Cerebellar nuclear complex (tissue), 1 donor: ENCODE data around the gene FAM219B.
A peak's percentile ranks its signal among the peaks of the same experiment; 100 is the strongest.
"Not testable (repeated sequence)": the region's sequence is repeated elsewhere in the genome, so short reads cannot be mapped to it uniquely, and the experiment has no call there.

Source experiments
- DNase-seq, 2 experiments: peaks; one replicate each; lab custom pipeline; 2025; lab: John Stamatoyannopoulos, UW

FAM219B gene, protein sequence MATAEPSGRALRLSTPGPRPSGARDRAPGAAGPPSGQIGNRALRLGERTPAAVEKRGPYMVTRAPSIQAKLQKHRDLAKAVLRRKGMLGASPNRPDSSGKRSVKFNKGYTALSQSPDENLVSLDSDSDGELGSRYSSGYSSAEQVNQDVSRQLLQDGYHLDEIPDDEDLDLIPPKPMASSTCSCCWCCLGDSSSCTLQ

DNA sequence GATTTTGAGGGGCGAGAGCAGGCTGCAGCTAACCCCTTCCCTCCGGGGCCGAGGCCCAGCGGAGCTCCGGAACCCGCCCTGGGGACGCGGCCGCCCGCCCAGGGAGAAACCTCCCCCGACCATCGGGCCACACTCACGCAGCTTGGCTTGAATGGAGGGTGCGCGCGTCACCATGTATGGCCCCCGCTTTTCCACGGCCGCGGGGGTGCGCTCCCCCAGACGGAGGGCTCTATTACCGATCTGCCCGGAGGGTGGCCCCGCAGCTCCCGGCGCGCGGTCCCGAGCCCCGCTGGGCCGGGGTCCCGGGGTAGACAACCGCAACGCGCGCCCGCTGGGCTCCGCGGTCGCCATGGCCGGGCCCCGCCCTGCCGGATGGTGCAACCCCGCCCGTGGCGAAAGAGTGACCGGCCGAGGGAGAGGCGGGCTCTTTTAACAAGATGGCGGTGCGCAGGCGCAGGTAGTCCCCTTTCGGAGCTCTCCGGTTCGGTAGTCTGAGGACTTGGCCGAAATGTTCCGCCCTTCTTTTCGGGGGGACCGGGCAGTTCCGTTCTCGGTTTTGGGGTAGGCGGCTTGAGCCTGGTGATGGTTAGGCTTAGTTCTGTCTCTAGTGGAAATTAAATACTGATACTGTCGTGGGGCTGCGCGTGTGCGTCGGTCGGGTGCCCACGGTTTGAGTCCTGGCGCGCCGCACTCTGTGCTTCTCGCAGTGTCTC is at the start of gene FAM219B:
FAM219B (minus strand) TSS at position 402 of the 713 bp plus-strand sequence; CDS start at position 351, 51 bp downstream.
- DNase-seq: peak; percentile 38 to 84

DNA sequence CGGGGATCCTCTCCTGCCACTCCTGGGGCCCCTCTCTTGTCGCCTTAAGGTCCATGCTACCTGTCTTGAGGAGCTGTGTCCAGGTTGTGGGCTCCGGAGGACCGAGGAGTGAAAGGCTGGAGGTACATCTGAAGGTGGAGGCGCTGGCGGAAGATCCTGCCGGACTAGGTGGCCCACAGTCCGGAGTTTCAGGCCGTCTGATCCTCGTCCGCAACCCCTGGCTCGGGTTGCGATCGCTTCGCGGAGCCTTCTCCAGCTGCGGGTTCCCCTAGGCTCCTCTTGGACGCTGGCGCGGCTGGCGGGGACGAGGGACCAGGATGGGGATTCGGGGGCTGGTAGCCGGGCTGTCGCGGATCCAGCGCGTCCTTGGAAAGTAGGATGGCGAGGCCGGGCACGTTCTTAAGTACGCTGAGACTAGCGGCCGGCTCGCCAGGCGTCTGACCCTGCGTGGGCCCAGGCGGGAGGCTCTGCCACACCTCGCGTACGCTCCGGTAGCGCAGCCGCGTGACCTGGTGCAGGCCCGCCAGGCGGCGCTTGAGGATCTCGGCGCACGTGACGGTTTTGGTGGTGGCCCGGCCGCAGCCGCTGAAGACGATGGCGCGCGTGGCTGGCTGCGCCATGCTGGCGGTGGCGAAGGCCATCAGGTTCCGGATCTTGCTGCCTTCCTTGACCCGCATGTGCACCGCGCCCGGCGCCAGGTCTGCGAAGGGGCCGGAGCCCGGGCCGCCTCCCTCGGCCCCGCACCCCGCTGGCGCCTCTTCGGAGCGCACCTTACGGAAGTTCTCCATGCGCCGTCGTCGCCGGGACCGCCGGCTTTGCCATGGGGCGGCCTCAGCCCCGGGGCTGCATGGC is 49.4 kb upstream of the FAM219B start:
- DNase-seq: no peak

DNA sequence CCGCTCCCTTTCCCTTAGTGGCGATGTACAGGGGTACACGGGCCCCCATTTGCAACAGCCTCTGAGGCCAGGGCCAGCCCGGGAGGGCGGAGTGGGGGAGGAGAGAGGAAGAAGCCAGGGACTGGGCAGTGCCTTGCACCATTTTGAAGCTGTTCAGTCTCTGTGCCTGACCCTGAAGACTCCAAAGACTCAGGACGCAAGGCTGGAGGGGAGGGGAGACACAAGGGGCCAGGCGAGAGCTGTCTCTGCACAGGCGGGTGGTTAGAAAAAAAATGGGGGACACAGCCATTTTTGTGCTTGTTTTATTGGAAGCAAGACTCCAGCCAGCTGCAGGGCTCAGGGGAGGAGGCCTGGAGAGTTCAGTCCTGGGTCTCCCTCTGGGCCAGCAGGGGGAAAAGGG is 48.4 kb upstream of the FAM219B start:
- no peak for DNase-seq

DNA sequence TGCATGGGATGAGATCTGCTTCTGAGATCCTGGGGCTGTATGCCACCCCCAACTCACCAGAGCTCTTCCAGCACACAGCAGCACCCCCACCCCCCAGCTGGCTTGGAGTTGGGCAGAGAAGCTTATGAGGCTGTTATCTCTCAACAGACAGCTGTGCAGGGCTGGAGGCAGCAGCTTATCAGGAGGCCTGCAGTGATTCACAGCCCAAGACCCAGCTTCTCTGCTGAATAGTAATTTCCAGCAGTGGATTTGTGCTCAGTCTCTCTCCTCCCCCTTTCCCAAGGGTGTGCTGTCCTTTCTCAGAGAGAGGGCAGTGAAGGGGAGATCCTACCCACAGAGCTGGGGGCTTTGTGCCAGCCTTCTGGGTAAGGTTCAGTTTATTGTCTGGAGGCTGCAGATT is 47.9 kb upstream of the FAM219B start:
- no peak for DNase-seq

DNA sequence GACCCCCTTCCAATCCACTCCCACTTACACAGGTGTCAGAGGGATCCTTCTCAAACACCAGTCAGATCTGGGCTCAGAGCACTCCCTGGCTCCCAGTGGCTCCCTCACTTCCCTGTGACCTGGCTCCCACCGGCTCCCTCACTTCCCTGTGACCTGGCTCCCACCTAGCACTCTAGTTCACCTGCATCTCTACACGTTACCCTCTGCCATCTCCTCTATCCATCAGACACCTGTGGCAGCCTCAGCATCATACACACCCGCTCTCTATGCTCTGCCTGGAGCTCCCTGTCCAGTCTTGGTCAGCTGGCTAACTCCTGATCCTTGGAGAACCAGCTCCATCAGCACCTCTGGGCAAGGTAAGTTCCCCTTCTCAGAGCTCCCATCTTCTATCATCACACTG is 44.4 kb upstream of the FAM219B start:
- no peak for DNase-seq

DNA sequence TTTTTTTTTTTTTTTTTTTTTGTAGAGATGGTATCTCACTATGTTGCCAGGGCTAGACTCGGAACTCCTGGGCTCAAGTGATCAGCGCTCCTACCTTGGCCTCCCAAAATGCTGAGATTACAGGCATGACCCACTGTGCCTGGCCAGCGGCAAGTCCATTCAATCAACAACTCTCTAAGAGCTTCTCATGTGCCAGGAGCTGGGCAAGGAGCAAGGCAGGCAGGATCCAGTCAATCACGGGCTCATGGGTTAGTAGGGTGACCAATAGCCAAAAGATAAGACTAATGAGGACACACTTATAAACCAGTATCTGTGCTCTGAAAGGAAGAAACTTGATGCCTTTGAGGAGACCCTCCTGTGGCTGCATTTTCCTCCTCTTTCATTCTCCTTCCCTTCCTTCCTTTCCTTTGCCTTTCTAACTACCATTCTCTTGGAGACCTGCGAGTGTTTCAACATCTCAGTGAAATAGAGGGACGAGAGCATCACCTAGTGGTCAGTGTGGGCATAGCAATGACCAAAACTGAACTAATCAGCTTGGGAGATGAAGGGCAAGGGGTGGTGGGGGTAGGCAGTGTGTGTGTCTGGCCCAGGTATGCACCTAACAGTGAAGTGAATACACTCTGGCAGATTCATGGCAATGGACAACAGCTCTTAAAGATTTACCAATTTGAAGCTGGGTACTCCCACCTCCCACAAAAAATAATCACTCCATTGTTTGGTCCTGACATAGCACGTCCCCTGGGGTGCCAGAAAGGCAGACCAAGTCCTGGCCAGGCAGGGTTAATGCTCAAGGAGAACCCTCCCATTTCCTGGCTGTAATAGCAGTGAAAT is 43.6 kb upstream of the FAM219B start:
- DNase-seq: peak in 1 of 2 experiments; percentile 50

DNA sequence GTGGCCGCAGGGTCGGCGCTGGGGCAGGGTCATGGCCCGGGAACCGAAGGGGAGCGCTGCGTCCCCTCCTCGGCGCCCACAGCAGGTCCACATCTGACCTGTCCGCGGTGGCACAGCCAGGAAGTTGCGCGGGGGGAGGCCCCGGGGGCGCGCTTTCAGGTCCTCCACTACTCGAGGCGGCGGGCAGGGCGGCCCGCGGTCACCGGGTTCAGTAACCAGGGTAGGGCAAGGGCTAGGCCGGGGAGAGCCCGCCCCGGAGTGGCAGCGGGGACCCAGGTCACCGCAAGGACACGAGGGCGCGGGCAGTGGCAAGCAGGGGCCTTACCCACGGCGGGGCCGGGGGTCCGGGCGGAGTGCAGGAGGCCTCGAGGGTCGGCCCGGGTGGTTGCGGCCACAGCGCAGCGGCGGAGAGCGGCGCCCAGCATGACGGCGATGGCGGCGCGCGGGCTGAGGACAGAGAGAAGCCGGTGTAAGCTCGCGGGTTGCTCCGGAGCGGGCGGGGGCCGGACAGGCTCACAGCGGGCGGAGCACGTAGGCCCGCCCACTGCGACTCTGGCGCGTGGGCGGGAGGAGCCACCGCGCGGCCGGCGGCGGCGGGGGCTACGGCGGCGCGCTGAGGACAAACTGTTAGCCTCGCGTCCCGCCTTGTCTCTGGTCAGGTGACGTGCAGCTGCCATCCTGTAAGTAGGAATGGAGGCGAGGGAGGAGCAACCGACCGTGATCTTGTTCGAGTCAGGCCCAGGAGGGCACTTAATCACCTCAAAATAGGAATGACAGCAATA is 31.1 kb upstream of the FAM219B start, which contains the start of gene COX5A:
COX5A (minus strand) TSS at position 484 of the 782 bp plus-strand sequence; CDS start at position 425, 59 bp downstream.
- DNase-seq: peak; percentile 15 to 80

DNA sequence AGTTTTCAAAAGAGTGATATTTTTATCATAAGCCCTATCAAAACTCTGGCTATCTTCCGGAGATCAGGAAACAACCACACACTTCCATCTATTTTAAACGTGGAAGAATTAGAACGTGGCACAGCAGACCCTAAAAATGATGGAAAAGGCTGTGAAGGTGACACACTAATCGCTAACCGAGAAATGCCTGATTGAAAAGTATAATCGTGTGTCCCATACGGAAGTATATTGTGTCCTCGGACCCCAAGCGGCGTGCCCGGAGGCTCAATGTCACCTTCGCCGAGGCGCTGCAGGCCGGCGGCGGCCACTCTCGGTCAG is 30.6 kb upstream of the FAM219B start:
- DNase-seq: no peak

DNA sequence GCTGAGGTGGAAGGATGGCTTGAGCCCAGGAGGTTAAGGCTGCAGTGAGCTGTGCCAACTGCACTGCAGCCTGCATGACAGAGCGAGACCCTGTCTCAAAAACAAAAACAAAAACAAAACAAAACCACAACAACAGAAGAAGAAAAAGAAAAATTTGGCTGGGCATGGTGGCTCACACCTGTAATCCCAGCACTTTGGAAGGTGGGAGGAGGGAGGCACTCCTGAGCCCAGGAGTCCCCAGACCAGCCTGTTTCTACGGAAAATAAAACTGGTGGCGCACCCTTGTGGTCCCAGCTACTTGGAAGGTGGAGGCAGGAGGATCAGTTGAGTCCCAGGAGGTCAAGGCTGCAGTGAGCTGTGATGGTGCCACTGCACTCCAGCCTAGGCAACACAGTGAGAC is 28.5 kb upstream of the FAM219B start:
- DNase-seq: not testable (repeated sequence)

DNA sequence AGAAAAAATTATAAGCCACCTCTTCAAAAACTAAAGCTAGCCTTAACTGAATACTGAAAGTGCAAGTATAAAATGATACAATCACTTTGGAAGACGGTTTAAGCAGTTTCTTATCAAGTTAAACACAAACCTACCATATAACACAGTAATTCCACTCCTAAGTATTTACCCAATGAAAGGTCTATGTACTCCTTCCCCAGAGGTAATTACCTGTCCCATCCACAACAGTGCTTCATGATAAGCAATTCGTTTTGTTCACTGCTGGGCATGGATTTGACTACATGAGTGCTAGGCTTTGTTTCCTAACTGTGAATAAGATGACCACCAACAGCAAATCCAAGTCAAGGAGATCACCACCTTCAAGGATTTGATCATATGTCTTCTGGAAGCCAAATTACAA is 26.9 kb upstream of the FAM219B start:
- DNase-seq: no peak

DNA sequence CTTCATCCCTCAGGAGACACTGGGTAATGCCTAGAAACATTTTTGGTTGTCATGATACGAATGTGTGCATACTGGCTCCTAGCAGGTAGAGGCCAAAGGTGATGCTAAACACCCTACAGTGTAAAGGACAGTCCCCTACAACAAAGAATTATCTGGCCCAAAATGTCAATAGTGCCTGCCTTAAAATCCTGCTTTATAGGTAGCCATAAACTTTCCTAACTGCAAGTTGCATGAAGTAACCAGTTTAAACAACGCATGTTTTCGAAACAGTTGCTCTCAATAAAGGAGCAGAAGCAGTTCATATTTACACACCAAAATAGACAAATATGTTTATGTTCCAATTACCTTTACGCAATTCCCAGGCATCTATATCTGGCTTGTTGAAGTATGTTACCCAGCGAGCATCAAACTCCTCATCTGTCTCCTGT is 22.1 kb upstream of the FAM219B start:
- DNase-seq: no peak

DNA sequence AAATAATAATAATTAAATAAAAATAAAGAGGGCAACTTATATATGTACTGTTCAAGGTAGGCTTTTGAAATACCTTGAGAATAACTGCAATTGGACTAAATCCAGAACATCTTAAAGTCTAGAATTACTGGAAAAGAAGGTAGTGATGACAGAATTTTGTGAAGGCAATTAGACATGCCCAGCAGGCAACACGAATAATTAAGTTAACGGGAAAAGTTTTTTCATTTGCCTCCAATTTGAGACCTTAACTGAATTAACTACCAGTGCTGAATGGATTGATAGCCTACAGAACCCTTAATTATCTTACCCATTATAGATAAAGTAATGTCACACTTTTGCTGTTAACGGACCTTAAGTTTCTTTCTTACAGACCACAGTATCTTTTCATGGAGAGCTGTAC is 17.9 kb upstream of the FAM219B start:
- DNase-seq: no peak

DNA sequence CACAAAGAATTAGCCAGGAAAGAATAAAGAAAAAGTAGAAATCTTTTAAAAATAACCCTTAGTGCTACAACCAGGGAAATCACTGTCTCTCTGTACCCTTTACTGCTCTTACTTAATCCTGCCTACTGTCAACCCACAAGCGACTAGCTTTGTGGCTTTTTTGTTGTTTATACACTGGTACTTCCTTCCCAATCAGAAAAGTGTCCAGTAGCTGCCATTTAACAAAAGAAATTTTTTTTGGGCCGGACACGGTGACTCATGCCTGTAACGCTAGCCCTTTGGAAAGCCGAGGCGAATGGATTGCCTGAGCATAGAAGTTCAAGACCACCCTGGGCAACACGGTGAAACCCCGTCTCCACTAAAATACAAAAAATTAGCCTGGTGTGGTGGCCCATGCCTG is 13.8 kb upstream of the FAM219B start:
- no peak for DNase-seq

DNA sequence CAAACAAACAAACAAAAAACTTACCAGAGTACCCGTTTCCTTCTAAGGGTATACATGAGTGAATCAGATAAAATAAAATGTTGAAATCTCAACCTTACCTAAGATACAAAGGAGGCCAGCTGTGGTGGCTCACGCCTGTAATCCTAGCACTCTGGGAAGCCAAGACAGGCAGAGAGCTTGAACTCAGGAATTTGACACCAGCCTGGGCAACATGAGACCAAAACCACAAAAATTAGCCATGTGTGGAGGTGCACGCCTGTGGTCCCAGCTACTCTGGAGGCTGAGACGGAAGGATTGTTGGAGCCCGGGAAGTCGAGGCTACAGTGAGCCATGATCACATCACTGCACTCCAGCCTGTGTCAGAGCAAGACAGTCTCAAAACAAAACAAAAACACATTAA is 11.0 kb upstream of the FAM219B start:
- no peak for DNase-seq

DNA sequence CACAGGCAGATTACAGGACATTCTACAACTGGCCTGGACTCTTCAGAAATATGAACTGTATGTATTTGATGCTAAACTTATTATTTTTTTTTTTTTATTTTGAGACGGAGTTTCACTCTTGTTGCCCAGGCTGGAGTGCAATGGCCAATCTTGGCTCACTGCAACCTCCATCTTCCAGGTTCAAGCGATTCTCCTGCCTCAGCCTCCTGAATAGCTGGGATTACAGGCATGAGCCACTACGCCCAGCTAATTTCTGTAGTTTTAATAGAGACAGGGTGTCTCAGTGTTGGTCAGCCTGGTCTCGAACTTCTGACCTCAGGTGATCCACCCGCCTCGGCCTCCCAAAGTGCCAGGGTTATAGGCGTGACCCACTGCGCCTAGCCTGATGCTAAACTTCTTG is 7.1 kb upstream of the FAM219B start:
- DNase-seq: not testable (repeated sequence)

DNA sequence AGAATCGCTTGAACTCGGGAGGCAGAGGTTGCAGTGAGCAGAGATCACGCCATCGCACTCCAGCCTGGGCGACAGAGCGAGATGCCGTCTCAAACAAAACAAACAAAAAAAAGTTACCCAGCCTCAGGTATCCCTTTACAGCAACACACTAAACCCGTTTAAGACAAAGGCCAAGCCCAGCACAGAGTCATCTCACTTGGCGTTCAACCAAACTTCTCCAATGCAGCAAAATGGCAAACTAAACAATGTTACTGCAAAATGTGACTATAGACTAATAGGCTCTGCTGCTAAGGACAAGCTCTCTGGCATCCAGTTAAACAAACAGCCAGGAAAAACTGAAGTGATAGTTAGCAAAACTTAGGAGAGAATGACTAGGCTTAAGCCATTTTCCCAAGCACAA is 6.4 kb upstream of the FAM219B start:
- DNase-seq: no peak

DNA sequence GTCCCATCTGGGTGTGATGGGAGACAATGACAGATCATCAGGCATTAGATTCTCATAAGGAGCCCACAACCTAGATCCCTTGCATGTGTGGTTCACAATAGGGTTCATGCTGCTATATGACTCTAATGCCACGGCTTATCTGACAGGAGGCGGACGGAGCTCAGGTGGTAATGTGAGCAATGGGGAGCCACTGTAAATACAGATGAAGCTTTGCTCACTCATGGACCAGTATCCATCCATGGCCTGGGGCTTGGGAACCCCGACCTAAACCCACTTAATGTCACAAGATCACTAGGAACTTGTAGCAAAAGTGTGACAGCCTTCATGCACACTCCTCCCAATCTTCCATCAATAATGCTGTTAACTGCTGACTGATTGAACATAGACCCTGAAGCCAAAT is 2.0 kb upstream of the FAM219B start:
- no peak for DNase-seq

DNA sequence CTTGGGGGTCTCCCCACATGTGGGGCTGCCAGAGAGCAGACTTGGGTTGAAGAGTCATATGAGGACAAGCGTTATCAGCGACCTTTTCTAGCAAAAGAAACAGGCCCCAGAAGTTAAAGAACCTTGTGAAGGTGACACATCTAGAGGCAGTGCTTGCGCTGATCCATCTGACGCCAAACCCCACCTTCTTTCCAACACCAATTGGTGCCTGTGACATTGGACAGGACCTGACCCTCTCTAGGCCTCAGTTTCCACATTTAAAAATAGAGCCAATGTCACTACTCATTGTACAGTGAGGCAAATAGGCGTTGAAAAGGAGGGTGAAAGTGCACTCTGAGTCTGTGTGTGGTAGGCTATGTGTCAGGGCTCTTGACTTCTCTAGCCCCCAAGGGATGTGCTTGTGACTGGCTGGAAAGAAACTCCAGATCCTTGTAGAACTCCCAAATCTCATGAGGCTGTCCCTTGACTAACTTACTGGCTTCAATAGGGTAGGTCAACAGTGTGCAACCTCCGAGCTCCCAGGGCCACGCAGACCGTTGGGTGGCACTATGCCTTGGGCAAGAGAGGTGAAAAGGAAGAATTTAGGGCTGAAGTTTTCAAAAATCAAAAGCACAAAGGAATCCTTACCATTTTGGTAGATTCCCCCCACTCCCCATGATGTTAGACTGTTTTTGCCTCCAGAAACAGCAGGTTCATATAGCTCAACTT is 666 bp upstream of the FAM219B start:
- no peak for DNase-seq

DNA sequence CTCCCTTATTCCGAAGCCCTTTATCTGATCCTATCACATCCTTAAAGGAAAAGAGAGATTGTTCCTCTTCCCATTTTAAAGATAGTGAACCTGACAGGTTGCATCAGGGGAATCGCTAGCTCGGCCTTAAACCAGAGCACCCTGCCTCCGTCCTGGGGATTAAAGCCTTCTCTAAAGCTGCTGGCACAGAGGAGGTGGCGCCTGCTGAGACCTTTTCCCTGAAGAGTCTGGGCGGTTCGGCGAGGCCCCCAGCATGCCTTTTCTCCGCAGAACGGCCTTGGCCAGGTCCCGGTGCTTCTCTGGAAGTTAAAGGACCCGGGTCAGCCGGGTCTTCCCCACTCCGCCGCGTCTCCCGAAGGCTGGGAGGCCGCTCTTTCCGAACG is 593 bp downstream of the FAM219B start:
- DNase-seq: no peak

DNA sequence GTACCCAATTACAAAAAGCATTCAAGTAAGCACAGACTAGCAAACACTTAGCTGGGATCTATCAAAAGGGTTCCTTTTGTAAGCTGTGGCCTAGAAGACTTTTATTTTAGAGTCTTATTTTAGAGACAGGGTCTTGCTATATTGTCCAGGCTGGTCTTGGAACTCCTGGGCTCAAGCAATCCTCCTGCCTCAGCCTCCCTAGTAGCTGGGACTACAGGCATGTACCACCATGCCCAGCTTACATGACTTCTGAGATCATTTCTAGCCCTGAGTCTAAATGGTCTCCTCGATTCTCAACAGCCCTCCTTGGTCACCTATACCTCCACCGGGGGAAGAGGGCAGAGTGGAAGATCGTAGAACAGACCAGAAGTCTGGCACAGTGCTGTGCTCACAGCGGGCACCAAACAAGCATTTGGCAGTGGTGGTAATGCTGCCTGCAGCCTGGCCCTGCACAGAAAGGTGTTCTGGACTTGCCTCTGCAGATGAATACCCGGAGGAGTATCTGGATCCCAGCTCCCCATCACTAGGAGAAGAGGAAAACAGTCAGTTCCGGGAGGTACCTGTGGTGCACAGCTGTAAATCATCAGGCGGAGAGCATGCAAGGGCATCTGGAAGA is 2.4 kb downstream of the FAM219B start:
- no peak for DNase-seq
